Stimulated activated naive CD4-positive, alpha-beta T cell treated with Interleukin-2 at 50 U/mL for 16 hours (primary cell): ENCODE measurements around the gene FOXE1.

Experiments
- DNase-seq: peaks from one replicate; lab custom pipeline; 2025; lab: John Stamatoyannopoulos, UW

Gene FOXE1

GRCh38 chr9:97853056-97853843 lies at the start of gene FOXE1:
TSS of gene FOXE1 (plus strand) at chr9:97853226. CDS start at chr9:97853915, 689 bp downstream.
- DNase-seq: no peak

GRCh38 chr9:97804059-97804365 lies 49.0 kb upstream of the FOXE1 start:
- no peak for DNase-seq

- no peak for DNase-seq
Observed at GRCh38 chr9:97806721-97807120, 46.3 kb upstream of the FOXE1 start.

- DNase-seq: no peak
Observed at GRCh38 chr9:97807681-97808080, 45.3 kb upstream of the FOXE1 start.

GRCh38 chr9:97808415-97808814 lies 44.6 kb upstream of the FOXE1 start:
- no peak for DNase-seq

GRCh38 chr9:97808972-97809371 lies 44.1 kb upstream of the FOXE1 start:
- no peak for DNase-seq

GRCh38 chr9:97809666-97810344 lies 43.2 kb upstream of the FOXE1 start:
- no peak for DNase-seq

- DNase-seq: no peak
Observed at GRCh38 chr9:97811533-97812246, 41.3 kb upstream of the FOXE1 start.

- no peak for DNase-seq
Observed at GRCh38 chr9:97812247-97812543, 40.8 kb upstream of the FOXE1 start.

GRCh38 chr9:97813072-97813471 lies 40.0 kb upstream of the FOXE1 start:
- no peak for DNase-seq

GRCh38 chr9:97819735-97820134 lies 33.3 kb upstream of the FOXE1 start:
- DNase-seq: no peak

GRCh38 chr9:97820373-97820772 lies 32.7 kb upstream of the FOXE1 start:
- DNase-seq: no peak

GRCh38 chr9:97830884-97831829 lies 21.9 kb upstream of the FOXE1 start:
- no peak for DNase-seq

GRCh38 chr9:97831843-97832636 lies 21.0 kb upstream of the FOXE1 start:
- DNase-seq: no peak

GRCh38 chr9:97840521-97840920 lies 12.5 kb upstream of the FOXE1 start:
- DNase-seq: no peak

GRCh38 chr9:97842960-97843359 lies 10.1 kb upstream of the FOXE1 start:
- DNase-seq: no peak

- no peak for DNase-seq
Observed at GRCh38 chr9:97845130-97845529, 7.9 kb upstream of the FOXE1 start.

GRCh38 chr9:97845763-97846162 lies 7.3 kb upstream of the FOXE1 start:
- no peak for DNase-seq

- DNase-seq: no peak
Observed at GRCh38 chr9:97846347-97846746, 6.7 kb upstream of the FOXE1 start.

- DNase-seq: no peak
Observed at GRCh38 chr9:97847474-97848214, 5.4 kb upstream of the FOXE1 start.

- DNase-seq: no peak
Observed at GRCh38 chr9:97848215-97848479, 4.9 kb upstream of the FOXE1 start.
